Endothelial cell (in vitro differentiated cells): ENCODE results near the gene CLK1. TPM values are rescaled to one million over a fixed set of nuclear protein-coding genes. Genes with fewer than 3 reads are reported as not detected.

Experiments used
- DNase-seq: peaks from one replicate; pipeline ENCODE4 v3.0.0; 2021; ENCODE audit warnings: low spot score
- H3K27ac Mint-ChIP-seq: one replicate; pipeline ENCODE4 v1.8.0; 2021; ENCODE audit warnings: mixed read lengths, inconsistent platforms; ENCODE audit not compliant: unreplicated experiment
- H3K27me3 Mint-ChIP-seq: one replicate; pipeline ENCODE4 v1.8.0; 2021; ENCODE audit warnings: mild to moderate bottlenecking, moderate library complexity, mixed read lengths, inconsistent platforms; ENCODE audit not compliant: unreplicated experiment
- H3K36me3 Mint-ChIP-seq: one replicate; pipeline ENCODE4 v1.8.0; 2021; ENCODE audit warnings: mild to moderate bottlenecking, low read depth, mixed read lengths, inconsistent platforms; ENCODE audit not compliant: unreplicated experiment
- H3K4me1 Mint-ChIP-seq: one replicate; pipeline ENCODE4 v1.8.0; 2021; ENCODE audit warnings: mild to moderate bottlenecking, mixed read lengths, inconsistent platforms; ENCODE audit not compliant: unreplicated experiment
- H3K4me3 Mint-ChIP-seq: one replicate; pipeline ENCODE4 v1.8.0; 2021; ENCODE audit warnings: mild to moderate bottlenecking, mixed read lengths, inconsistent platforms; ENCODE audit not compliant: unreplicated experiment
- H3K9me3 Mint-ChIP-seq: one replicate; pipeline ENCODE4 v1.8.0; 2021; ENCODE audit warnings: mixed read lengths, inconsistent platforms; ENCODE audit not compliant: unreplicated experiment
- CTCF ChIP-seq: fragments of 200-600 bp; sonication (generic); IDR thresholded peaks from one replicate; pipeline ENCODE4 v1.5.0; 2021; ENCODE audit warnings: antibody characterized with exemption; ENCODE audit not compliant: unreplicated experiment
- total RNA-seq: library from RNA; stranded (reverse); fragmentation: NEBNext Ultra II Directional; extraction: Animal tissue kit (Norgen Biotek cat#: 25700); gene quantifications from one replicate; pipeline ENCODE4 v1.2.1, GENCODE V29; 2021; ENCODE audit not compliant: unreplicated experiment

CLK1 gene
- total RNA-seq, 1 donor from 2014 or later: 92.6 TPM

- Mint-ChIP-seq H3K27ac (peak overlapping the region; percentile 72), H3K36me3 (no peaks in the 10 kb centered on the region), H3K4me1 (peaks cover 6% of the 10 kb centered on the region), H3K27me3 (peaks cover 2% of the 10 kb centered on the region), H3K4me3 (no peak overlapping the region), H3K9me3 (no peaks in the 10 kb centered on the region)
- DNase-seq: no peak
- no peak for TF ChIP-seq CTCF
Observed at GRCh38 chr2:200829258-200829655, 35.2 kb downstream of the CLK1 start.

- no peak overlapping the region for H3K4me3 Mint-ChIP-seq
- peaks cover 2% of the 10 kb centered on the region for H3K27me3 Mint-ChIP-seq
Observed at GRCh38 chr2:200828572-200829257, 35.7 kb downstream of the CLK1 start.

GRCh38 chr2:200828104-200828503 is 36.4 kb downstream of the CLK1 start:
- Mint-ChIP-seq H3K36me3 (no peaks in the 10 kb centered on the region), H3K9me3 (no peaks in the 10 kb centered on the region), H3K27ac (peak overlapping the region; percentile 27), H3K4me1 (peaks cover 6% of the 10 kb centered on the region), H3K4me3 (no peak overlapping the region), H3K27me3 (peaks cover 2% of the 10 kb centered on the region)
- DNase-seq: no peak
- TF ChIP-seq CTCF: no peak

More at GRCh38 chr2:200828572-200829257, 35.7 kb downstream of the CLK1 start:
- H3K27ac Mint-ChIP-seq: peak overlapping the region; percentile 72
- no peak for TF ChIP-seq CTCF
- peaks cover 6% of the 10 kb centered on the region for H3K4me1 Mint-ChIP-seq
- no peak for DNase-seq
- no peaks in the 10 kb centered on the region for H3K36me3 Mint-ChIP-seq
- no peaks in the 10 kb centered on the region for H3K9me3 Mint-ChIP-seq

GRCh38 chr2:200821686-200822245 is 42.7 kb downstream of the CLK1 start:
- peaks cover under 1% of the 10 kb centered on the region for H3K27me3 Mint-ChIP-seq
- peaks cover 32% of the 10 kb centered on the region for H3K36me3 Mint-ChIP-seq
- peaks cover 3% of the 10 kb centered on the region for H3K4me1 Mint-ChIP-seq

More at GRCh38 chr2:200821686-200822245, 42.7 kb downstream of the CLK1 start:
- H3K27ac Mint-ChIP-seq: no peak overlapping the region
- no peaks in the 10 kb centered on the region for H3K9me3 Mint-ChIP-seq
- no peak for TF ChIP-seq CTCF
- no peak overlapping the region for H3K4me3 Mint-ChIP-seq
- no peak for DNase-seq
